SU-DHL-6 (cell line): ENCODE measurements around the gene CXCR1.
A peak's percentile ranks its signal among the peaks of the same experiment; 100 is the strongest.

ENCODE experiments used
- EZH2phosphoT487 ChIP-seq: fragments of 200-600 bp; sonication (generic), shearing (Covaris generic); conservative IDR thresholded peaks from 2 replicates; pipeline ENCODE4 v1.6.1; 2018; ENCODE audit warnings: mild to moderate bottlenecking, antibody characterized with exemption, low read length, moderate library complexity, mixed read lengths
- TF ChIP-seq, protein P1 (sequence below): fragments of 200-600 bp; sonication (generic); IDR thresholded peaks from one replicate; pipeline ENCODE4 v1.5.1; 2017; ENCODE audit warnings: antibody characterized with exemption, mild to moderate bottlenecking, low read length, moderate library complexity; ENCODE audit not compliant: insufficient read depth, poor library complexity, severe bottlenecking

GRCh38 chr2:218168635-218169462 lies 2.1 kb upstream of the CXCR1 start:
- TF ChIP-seq, protein P1, sequence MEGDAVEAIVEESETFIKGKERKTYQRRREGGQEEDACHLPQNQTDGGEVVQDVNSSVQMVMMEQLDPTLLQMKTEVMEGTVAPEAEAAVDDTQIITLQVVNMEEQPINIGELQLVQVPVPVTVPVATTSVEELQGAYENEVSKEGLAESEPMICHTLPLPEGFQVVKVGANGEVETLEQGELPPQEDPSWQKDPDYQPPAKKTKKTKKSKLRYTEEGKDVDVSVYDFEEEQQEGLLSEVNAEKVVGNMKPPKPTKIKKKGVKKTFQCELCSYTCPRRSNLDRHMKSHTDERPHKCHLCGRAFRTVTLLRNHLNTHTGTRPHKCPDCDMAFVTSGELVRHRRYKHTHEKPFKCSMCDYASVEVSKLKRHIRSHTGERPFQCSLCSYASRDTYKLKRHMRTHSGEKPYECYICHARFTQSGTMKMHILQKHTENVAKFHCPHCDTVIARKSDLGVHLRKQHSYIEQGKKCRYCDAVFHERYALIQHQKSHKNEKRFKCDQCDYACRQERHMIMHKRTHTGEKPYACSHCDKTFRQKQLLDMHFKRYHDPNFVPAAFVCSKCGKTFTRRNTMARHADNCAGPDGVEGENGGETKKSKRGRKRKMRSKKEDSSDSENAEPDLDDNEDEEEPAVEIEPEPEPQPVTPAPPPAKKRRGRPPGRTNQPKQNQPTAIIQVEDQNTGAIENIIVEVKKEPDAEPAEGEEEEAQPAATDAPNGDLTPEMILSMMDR, result peak; percentile 86
- TF ChIP-seq EZH2phosphoT487, result no peak
